PFSK-1 (cell line): ENCODE data around the gene MINDY4.

Source experiments
- POLR2AphosphoS5 ChIP-seq: IDR thresholded peaks from 2 replicates; pipeline ENCODE4 v1.6.1; 2012; ENCODE audit warnings: low read depth, mild to moderate bottlenecking, control low read depth, low read length, moderate library complexity
- SIN3A ChIP-seq: IDR thresholded peaks from 2 replicates; pipeline ENCODE4 v1.6.1; 2012; ENCODE audit warnings: mild to moderate bottlenecking, low read length, moderate library complexity, borderline replicate concordance; ENCODE audit not compliant: insufficient read depth
- TF ChIP-seq, protein P1 (sequence below), 2 experiments: IDR thresholded peaks; 2 replicates each; pipeline versions ENCODE4 v1.6.1 to v1.8.0; 2011 to 2012; ENCODE audit warnings: low read depth in 2 of 2, low read length in 2 of 2, control low read depth in 1 of 2, inconsistent platforms in 1 of 2, mild to moderate bottlenecking in 1 of 2, moderate library complexity in 1 of 2; ENCODE audit not compliant: insufficient read depth in 1 of 2

DNA sequence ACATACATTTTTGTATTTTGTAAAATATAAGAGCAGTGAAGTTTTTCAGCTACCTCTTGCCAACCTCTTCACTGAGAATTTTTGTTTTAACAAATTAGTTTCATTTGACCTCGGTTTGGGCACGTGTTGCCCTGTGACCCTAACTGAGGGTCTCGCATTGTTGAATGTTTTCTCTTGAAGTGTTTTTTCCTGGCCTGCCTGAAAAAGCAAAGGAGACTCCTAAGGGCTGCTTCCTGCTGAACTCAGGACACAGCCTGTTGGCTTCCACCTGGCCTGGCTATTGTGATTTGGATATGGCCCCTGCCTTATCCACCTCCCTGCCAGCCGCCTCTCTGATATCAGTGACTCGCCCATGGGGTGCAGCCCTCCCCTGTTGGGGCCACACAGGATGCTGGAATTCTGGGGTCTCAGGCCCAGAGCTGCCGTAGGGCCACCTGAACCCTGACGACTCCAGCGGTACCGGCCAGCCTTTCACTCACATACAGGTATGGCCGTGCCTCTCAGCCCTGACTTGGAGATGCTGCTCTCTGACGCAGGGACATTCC lies 81.6 kb downstream of the MINDY4 start:
- TF ChIP-seq POLR2AphosphoS5 (no peak), SIN3A (no peak)
- TF ChIP-seq, protein P1, sequence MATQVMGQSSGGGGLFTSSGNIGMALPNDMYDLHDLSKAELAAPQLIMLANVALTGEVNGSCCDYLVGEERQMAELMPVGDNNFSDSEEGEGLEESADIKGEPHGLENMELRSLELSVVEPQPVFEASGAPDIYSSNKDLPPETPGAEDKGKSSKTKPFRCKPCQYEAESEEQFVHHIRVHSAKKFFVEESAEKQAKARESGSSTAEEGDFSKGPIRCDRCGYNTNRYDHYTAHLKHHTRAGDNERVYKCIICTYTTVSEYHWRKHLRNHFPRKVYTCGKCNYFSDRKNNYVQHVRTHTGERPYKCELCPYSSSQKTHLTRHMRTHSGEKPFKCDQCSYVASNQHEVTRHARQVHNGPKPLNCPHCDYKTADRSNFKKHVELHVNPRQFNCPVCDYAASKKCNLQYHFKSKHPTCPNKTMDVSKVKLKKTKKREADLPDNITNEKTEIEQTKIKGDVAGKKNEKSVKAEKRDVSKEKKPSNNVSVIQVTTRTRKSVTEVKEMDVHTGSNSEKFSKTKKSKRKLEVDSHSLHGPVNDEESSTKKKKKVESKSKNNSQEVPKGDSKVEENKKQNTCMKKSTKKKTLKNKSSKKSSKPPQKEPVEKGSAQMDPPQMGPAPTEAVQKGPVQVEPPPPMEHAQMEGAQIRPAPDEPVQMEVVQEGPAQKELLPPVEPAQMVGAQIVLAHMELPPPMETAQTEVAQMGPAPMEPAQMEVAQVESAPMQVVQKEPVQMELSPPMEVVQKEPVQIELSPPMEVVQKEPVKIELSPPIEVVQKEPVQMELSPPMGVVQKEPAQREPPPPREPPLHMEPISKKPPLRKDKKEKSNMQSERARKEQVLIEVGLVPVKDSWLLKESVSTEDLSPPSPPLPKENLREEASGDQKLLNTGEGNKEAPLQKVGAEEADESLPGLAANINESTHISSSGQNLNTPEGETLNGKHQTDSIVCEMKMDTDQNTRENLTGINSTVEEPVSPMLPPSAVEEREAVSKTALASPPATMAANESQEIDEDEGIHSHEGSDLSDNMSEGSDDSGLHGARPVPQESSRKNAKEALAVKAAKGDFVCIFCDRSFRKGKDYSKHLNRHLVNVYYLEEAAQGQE (IDR thresholded peaks at IDR 0.05; ENCODE audit: insufficient read depth in 1 of 2, low read depth in 2 of 2, low read length in 2 of 2), result no peak
